ENCODE results near the gene NEDD4L. TPM values are rescaled to one million over a fixed set of nuclear protein-coding genes. Genes with fewer than 3 reads are reported as not detected.

NEDD4L gene
- total and polyA plus RNA-seq, 2 experiments from 2014 or later: 36.2 to 72.3 TPM

DNA sequence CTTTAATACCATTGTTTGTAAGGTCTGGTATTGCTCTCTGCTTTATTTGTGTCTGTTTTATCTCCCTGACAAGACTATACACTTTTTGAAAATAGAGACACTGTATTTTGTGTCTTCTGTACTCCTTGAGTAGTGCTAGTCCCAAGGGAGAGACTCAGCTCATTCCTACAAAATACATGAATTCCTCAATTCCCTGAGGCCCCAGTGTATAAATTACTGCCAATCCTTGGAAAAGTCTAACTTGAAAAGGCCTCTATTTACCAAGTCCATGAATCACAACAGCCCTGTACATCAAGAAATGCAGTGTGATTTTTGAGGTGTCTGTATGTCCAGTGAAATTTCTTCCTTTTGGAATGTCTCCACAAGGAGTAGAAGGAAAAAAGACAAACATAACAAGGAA lies 34.9 kb upstream of the NEDD4L start:
- Mint-ChIP-seq H3K27me3 (ENCODE audit: insufficient read depth, low read depth, poor library complexity) (no peaks in the 10 kb centered on the region), H3K27ac (no peak overlapping the region), H3K4me1 (peaks cover 7% of the 10 kb centered on the region; the same call in 2 of the 3 replicates), H3K9me3 (no peaks in the 10 kb centered on the region), H3K4me3 (no peak overlapping the region), H3K36me3 (ENCODE audit: low read depth) (no peaks in the 10 kb centered on the region)
- Histone ChIP-seq H3K4me2 (no peak overlapping the region), H3K27me3 (ENCODE audit: insufficient read depth) (no peaks in the 10 kb centered on the region), H3K36me3 (ENCODE audit: insufficient read depth) (no peaks in the 10 kb centered on the region), H3K9me2 (ENCODE audit: insufficient read depth) (0 out of 2 replicates have a peak, but pooled peaks cover 8% of the 10 kb centered on the region), H3K27ac (ENCODE audit: low read depth) (no peak overlapping the region), H3K79me2 (replicated peaks; ENCODE audit: insufficient read depth) (no peaks in the 10 kb centered on the region), H4K20me1 (replicated peaks; ENCODE audit: insufficient read depth) (no peaks in the 10 kb centered on the region), H2AFZ (no peak overlapping the region), H3F3A (replicated peaks; ENCODE audit: low read depth) (no peaks in the 10 kb centered on the region), H3K4me1 (ENCODE audit: insufficient read depth) (peaks cover 11% of the 10 kb centered on the region; the same call in 1 of the 2 replicates), H3K4me3 (no peak overlapping the region)
- no peak for TF ChIP-seq ETS1 (IDR thresholded peaks at IDR 0.05)
- TF ChIP-seq, protein P1, sequence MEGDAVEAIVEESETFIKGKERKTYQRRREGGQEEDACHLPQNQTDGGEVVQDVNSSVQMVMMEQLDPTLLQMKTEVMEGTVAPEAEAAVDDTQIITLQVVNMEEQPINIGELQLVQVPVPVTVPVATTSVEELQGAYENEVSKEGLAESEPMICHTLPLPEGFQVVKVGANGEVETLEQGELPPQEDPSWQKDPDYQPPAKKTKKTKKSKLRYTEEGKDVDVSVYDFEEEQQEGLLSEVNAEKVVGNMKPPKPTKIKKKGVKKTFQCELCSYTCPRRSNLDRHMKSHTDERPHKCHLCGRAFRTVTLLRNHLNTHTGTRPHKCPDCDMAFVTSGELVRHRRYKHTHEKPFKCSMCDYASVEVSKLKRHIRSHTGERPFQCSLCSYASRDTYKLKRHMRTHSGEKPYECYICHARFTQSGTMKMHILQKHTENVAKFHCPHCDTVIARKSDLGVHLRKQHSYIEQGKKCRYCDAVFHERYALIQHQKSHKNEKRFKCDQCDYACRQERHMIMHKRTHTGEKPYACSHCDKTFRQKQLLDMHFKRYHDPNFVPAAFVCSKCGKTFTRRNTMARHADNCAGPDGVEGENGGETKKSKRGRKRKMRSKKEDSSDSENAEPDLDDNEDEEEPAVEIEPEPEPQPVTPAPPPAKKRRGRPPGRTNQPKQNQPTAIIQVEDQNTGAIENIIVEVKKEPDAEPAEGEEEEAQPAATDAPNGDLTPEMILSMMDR (conservative IDR thresholded peaks at IDR 0.05; ENCODE audit: low read depth in 2 of 2): no peak
- no peak for TF ChIP-seq STAT1 (IDR thresholded peaks at IDR 0.05; ENCODE audit: unreplicated experiment)
- TF ChIP-seq EZH2phosphoT487 (IDR thresholded peaks at IDR 0.05; ENCODE audit: unreplicated experiment): no peak
- TF ChIP-seq, protein P2, sequence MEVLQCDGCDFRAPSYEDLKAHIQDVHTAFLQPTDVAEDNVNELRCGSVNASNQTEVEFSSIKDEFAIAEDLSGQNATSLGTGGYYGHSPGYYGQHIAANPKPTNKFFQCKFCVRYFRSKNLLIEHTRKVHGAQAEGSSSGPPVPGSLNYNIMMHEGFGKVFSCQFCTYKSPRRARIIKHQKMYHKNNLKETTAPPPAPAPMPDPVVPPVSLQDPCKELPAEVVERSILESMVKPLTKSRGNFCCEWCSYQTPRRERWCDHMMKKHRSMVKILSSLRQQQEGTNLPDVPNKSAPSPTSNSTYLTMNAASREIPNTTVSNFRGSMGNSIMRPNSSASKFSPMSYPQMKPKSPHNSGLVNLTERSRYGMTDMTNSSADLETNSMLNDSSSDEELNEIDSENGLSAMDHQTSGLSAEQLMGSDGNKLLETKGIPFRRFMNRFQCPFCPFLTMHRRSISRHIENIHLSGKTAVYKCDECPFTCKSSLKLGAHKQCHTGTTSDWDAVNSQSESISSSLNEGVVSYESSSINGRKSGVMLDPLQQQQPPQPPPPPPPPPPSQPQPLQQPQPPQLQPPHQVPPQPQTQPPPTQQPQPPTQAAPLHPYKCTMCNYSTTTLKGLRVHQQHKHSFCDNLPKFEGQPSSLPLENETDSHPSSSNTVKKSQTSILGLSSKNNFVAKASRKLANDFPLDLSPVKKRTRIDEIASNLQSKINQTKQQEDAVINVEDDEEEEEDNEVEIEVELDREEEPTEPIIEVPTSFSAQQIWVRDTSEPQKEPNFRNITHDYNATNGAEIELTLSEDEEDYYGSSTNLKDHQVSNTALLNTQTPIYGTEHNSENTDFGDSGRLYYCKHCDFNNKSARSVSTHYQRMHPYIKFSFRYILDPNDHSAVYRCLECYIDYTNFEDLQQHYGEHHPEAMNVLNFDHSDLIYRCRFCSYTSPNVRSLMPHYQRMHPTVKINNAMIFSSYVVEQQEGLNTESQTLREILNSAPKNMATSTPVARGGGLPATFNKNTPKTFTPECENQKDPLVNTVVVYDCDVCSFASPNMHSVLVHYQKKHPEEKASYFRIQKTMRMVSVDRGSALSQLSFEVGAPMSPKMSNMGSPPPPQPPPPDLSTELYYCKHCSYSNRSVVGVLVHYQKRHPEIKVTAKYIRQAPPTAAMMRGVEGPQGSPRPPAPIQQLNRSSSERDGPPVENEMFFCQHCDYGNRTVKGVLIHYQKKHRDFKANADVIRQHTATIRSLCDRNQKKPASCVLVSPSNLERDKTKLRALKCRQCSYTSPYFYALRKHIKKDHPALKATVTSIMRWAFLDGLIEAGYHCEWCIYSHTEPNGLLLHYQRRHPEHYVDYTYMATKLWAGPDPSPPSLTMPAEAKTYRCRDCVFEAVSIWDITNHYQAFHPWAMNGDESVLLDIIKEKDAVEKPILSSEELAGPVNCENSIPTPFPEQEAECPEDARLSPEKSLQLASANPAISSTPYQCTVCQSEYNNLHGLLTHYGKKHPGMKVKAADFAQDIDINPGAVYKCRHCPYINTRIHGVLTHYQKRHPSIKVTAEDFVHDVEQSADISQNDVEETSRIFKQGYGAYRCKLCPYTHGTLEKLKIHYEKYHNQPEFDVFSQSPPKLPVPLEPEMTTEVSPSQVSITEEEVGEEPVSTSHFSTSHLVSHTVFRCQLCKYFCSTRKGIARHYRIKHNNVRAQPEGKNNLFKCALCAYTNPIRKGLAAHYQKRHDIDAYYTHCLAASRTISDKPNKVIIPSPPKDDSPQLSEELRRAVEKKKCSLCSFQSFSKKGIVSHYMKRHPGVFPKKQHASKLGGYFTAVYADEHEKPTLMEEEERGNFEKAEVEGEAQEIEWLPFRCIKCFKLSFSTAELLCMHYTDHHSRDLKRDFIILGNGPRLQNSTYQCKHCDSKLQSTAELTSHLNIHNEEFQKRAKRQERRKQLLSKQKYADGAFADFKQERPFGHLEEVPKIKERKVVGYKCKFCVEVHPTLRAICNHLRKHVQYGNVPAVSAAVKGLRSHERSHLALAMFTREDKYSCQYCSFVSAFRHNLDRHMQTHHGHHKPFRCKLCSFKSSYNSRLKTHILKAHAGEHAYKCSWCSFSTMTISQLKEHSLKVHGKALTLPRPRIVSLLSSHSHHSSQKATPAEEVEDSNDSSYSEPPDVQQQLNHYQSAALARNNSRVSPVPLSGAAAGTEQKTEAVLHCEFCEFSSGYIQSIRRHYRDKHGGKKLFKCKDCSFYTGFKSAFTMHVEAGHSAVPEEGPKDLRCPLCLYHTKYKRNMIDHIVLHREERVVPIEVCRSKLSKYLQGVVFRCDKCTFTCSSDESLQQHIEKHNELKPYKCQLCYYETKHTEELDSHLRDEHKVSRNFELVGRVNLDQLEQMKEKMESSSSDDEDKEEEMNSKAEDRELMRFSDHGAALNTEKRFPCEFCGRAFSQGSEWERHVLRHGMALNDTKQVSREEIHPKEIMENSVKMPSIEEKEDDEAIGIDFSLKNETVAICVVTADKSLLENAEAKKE (CRISPR knock-in tag; IDR thresholded peaks at IDR 0.05): no peak
- no peak for TF ChIP-seq POLR2AphosphoS5 (IDR thresholded peaks at IDR 0.05; ENCODE audit: low read depth)
- TF ChIP-seq ZNF114 (CRISPR knock-in tag; IDR thresholded peaks at IDR 0.05): no peak
- no peak for TF ChIP-seq ZNF331 (CRISPR knock-in tag; IDR thresholded peaks at IDR 0.05; ENCODE audit: low read depth)
- no peak for ATAC-seq
- DNase-seq (ENCODE audit: low spot score): no peak
